ENCODE data around the gene MXD4.

The MXD4 gene

GRCh38 chr4:2261853-2262144 lies at the start of gene MXD4:
MXD4 (minus strand) TSS chr4:2262109; CDS start chr4:2261980, 129 bp downstream.
- no peak for DNase-seq

GRCh38 chr4:2306773-2307410 lies 45.0 kb upstream of the MXD4 start:
- DNase-seq, result no peak

- no peak for DNase-seq
These were observed 44.0 kb upstream of the MXD4 start for GRCh38 chr4:2305766-2306501.

- DNase-seq, result no peak
These were observed 43.1 kb upstream of the MXD4 start for GRCh38 chr4:2304877-2305561.

- no peak for DNase-seq
These were observed 42.5 kb upstream of the MXD4 start for GRCh38 chr4:2304321-2304876.

GRCh38 chr4:2303686-2304320 lies 41.9 kb upstream of the MXD4 start:
- no peak for DNase-seq

GRCh38 chr4:2303121-2303685 lies 41.3 kb upstream of the MXD4 start:
- DNase-seq, result no peak

GRCh38 chr4:2302387-2303119 lies 40.6 kb upstream of the MXD4 start:
- DNase-seq, result no peak

- no peak for DNase-seq
These were observed 39.9 kb upstream of the MXD4 start for GRCh38 chr4:2301806-2302205.

- DNase-seq, result no peak
These were observed 39.3 kb upstream of the MXD4 start for GRCh38 chr4:2301225-2301642.

- DNase-seq, result no peak
These were observed 38.7 kb upstream of the MXD4 start for GRCh38 chr4:2300431-2301224.

- no peak for DNase-seq
These were observed 37.9 kb upstream of the MXD4 start for GRCh38 chr4:2299794-2300193.

GRCh38 chr4:2298532-2298991 lies 36.7 kb upstream of the MXD4 start:
- DNase-seq, result no peak

GRCh38 chr4:2297606-2298531 lies 36.0 kb upstream of the MXD4 start:
- no peak for DNase-seq

GRCh38 chr4:2296631-2297601 lies 35.0 kb upstream of the MXD4 start:
- DNase-seq, result no peak

GRCh38 chr4:2295900-2296442 lies 34.1 kb upstream of the MXD4 start:
- DNase-seq, result no peak

GRCh38 chr4:2295500-2295899 lies 33.6 kb upstream of the MXD4 start:
- no peak for DNase-seq

GRCh38 chr4:2292646-2293108 lies 30.8 kb upstream of the MXD4 start:
- DNase-seq, result no peak
